Lower lobe of right lung (tissue), 2 donors: Measurements from ENCODE around the gene PDSS2. TPM values are rescaled to one million over a fixed set of nuclear protein-coding genes. Genes with fewer than 3 reads are reported as not detected.

Source experiments
- ATAC-seq, 2 donors: fragments of 200-7000 bp; cut with Tn5 transposase; one replicate each; pipeline ENCODE4 v1.9.1; 2020 to 2022; ENCODE audit warnings: mild to moderate bottlenecking in 2 of 2, moderate library complexity in 2 of 2
- DNase-seq: peaks from one replicate; pipeline ENCODE4 v3.0.0-alpha.2; 2020
- H3K27ac ChIP-seq: fragments of 200-600 bp; one replicate; pipeline ENCODE4 v1.8.0; 2022
- H3K27me3 ChIP-seq: fragments of 200-600 bp; one replicate; pipeline ENCODE4 v1.8.0; 2022; ENCODE audit warnings: low read depth
- H3K36me3 ChIP-seq: fragments of 200-600 bp; one replicate; pipeline ENCODE4 v1.8.0; 2022; ENCODE audit warnings: mild to moderate bottlenecking
- H3K4me1 ChIP-seq: fragments of 200-600 bp; one replicate; pipeline ENCODE4 v1.8.0; 2022
- H3K4me3 ChIP-seq: fragments of 200-600 bp; one replicate; pipeline ENCODE4 v1.8.0; 2022; ENCODE audit warnings: mild to moderate bottlenecking
- H3K9me3 ChIP-seq: fragments of 200-600 bp; one replicate; pipeline ENCODE4 v1.8.0; 2022
- CTCF ChIP-seq: fragments of 200-600 bp; IDR thresholded peaks from one replicate; pipeline ENCODE4 v1.8.0; 2022; ENCODE audit warnings: antibody characterized with exemption, mild to moderate bottlenecking
- intact Hi-C: fragments of 100-400 bp; cut with DNase I; formaldehyde crosslinking; loops from one replicate; pipeline ENCODE4 v1.11.0; 2022
- total RNA-seq: library from RNA; stranded (reverse); fragmentation: NEBNext Ultra II Directional; extraction: Animal tissue kit (Norgen Biotek cat#: 25700); gene quantifications from one replicate; pipeline ENCODE4 v1.2.1, GENCODE V29; 2021
- donor health status: DM: no; HTN: yes; CAD: no; lungs with severe emphysema.

Gene PDSS2
- total RNA-seq, 1 donor from 2014 or later = 14.9 TPM

- DNase-seq = no peak
- no peak for TF ChIP-seq CTCF
- Histone ChIP-seq H3K4me3 (no peak overlapping the region), H3K9me3 (no peaks in the 10 kb centered on the region), H3K36me3 (no peaks in the 10 kb centered on the region), H3K27ac (no peak overlapping the region), H3K27me3 (no peaks in the 10 kb centered on the region), H3K4me1 (no peaks in the 10 kb centered on the region)
- no peak for ATAC-seq
- intact Hi-C loops = no loop called here
These were observed 229.3 kb downstream of the PDSS2 start for GRCh38 chr6:107230024-107230423.

GRCh38 chr6:107228754-107229153 lies 230.6 kb downstream of the PDSS2 start:
- ATAC-seq (no peak), DNase-seq (no peak)
- intact Hi-C loops = no loop called here
- no peak for TF ChIP-seq CTCF
- H3K27ac ChIP-seq = no peak overlapping the region
- no peaks in the 10 kb centered on the region for H3K4me1 ChIP-seq
- H3K36me3 ChIP-seq = no peaks in the 10 kb centered on the region
- H3K9me3 ChIP-seq = no peaks in the 10 kb centered on the region
- no peak overlapping the region for H3K4me3 ChIP-seq
- H3K27me3 ChIP-seq = no peaks in the 10 kb centered on the region

- intact Hi-C loops = no loop called here
- Histone ChIP-seq H3K27ac (no peak overlapping the region), H3K4me1 (no peaks in the 10 kb centered on the region), H3K4me3 (no peak overlapping the region), H3K27me3 (no peaks in the 10 kb centered on the region), H3K36me3 (no peaks in the 10 kb centered on the region), H3K9me3 (no peaks in the 10 kb centered on the region)
- no peak for ATAC-seq
- no peak for TF ChIP-seq CTCF
- no peak for DNase-seq
These were observed 237.8 kb downstream of the PDSS2 start for GRCh38 chr6:107221519-107221918.

GRCh38 chr6:107219851-107220250 lies 239.5 kb downstream of the PDSS2 start:
- Histone ChIP-seq H3K27ac (no peak overlapping the region), H3K4me1 (no peaks in the 10 kb centered on the region), H3K27me3 (no peaks in the 10 kb centered on the region), H3K4me3 (no peak overlapping the region), H3K36me3 (no peaks in the 10 kb centered on the region), H3K9me3 (no peaks in the 10 kb centered on the region)
- no peak for TF ChIP-seq CTCF
- ATAC-seq = no peak
- no peak for DNase-seq
- intact Hi-C loops = no loop called here

- Histone ChIP-seq H3K36me3 (no peaks in the 10 kb centered on the region), H3K27ac (no peak overlapping the region), H3K27me3 (no peaks in the 10 kb centered on the region), H3K4me1 (no peaks in the 10 kb centered on the region), H3K9me3 (no peaks in the 10 kb centered on the region), H3K4me3 (no peak overlapping the region)
- ATAC-seq = no peak
- TF ChIP-seq CTCF = no peak
- no peak for DNase-seq
- intact Hi-C loops = no loop called here
These were observed 241.2 kb downstream of the PDSS2 start for GRCh38 chr6:107218142-107218541.

GRCh38 chr6:107217248-107217647 lies 242.1 kb downstream of the PDSS2 start:
- Histone ChIP-seq H3K4me1 (no peaks in the 10 kb centered on the region), H3K36me3 (no peaks in the 10 kb centered on the region), H3K27me3 (no peaks in the 10 kb centered on the region), H3K27ac (no peak overlapping the region), H3K9me3 (no peaks in the 10 kb centered on the region), H3K4me3 (no peak overlapping the region)
- ATAC-seq (no peak), DNase-seq (no peak)
- no peak for TF ChIP-seq CTCF
- intact Hi-C loops = no loop called here
